Parathyroid adenoma (tissue), 2 donors: ENCODE measurements around the gene UCHL3.

Experiments
- H2AFZ ChIP-seq: fragments of 300-600 bp; sonication (generic); one replicate; pipeline ENCODE4 v1.7.0; 2017; ENCODE audit warnings: antibody characterized with exemption, mild to moderate bottlenecking
- H3K27ac ChIP-seq: fragments of 300-600 bp; sonication (generic); one replicate; pipeline ENCODE4 v1.7.0; 2017
- H3K27me3 ChIP-seq: fragments of 300-600 bp; sonication (generic); one replicate; pipeline ENCODE4 v1.7.0; 2017; ENCODE audit warnings: low read length; ENCODE audit not compliant: control insufficient read depth, insufficient read depth
- H3K36me3 ChIP-seq: fragments of 300-600 bp; sonication (generic); one replicate; pipeline ENCODE4 v1.7.0; 2017; ENCODE audit warnings: low read length; ENCODE audit not compliant: control insufficient read depth, insufficient read depth
- H3K4me1 ChIP-seq: fragments of 300-600 bp; sonication (generic); one replicate; pipeline ENCODE4 v1.7.0; 2017; ENCODE audit warnings: control low read depth
- H3K4me2 ChIP-seq: fragments of 300-600 bp; sonication (generic); one replicate; pipeline ENCODE4 v1.7.0; 2017; ENCODE audit warnings: low read length
- H3K4me3 ChIP-seq: fragments of 300-600 bp; sonication (generic); one replicate; pipeline ENCODE4 v1.7.0; 2017; ENCODE audit warnings: low read depth, low read length
- H3K79me2 ChIP-seq: fragments of 300-600 bp; sonication (generic); one replicate; pipeline ENCODE4 v1.7.0; 2017; ENCODE audit warnings: control low read depth
- H3K9ac ChIP-seq: fragments of 300-600 bp; sonication (generic); one replicate; pipeline ENCODE4 v1.7.0; 2017; ENCODE audit warnings: mild to moderate bottlenecking
- H3K9me3 ChIP-seq: fragments of 300-600 bp; sonication (generic); one replicate; pipeline ENCODE4 v1.7.0; 2017; ENCODE audit warnings: low read length; ENCODE audit not compliant: control insufficient read depth
- TF ChIP-seq, protein P1 (sequence below): fragments of 300-600 bp; sonication (generic); IDR thresholded peaks from one replicate; pipeline ENCODE4 v1.7.0; 2017; ENCODE audit warnings: antibody characterized with exemption, mild to moderate bottlenecking
- donor health status: primary hyperparathyroidism.

The UCHL3 gene

GRCh38 chr13:75587679-75588078 lies 38.1 kb downstream of the UCHL3 start:
- TF ChIP-seq, protein P1, sequence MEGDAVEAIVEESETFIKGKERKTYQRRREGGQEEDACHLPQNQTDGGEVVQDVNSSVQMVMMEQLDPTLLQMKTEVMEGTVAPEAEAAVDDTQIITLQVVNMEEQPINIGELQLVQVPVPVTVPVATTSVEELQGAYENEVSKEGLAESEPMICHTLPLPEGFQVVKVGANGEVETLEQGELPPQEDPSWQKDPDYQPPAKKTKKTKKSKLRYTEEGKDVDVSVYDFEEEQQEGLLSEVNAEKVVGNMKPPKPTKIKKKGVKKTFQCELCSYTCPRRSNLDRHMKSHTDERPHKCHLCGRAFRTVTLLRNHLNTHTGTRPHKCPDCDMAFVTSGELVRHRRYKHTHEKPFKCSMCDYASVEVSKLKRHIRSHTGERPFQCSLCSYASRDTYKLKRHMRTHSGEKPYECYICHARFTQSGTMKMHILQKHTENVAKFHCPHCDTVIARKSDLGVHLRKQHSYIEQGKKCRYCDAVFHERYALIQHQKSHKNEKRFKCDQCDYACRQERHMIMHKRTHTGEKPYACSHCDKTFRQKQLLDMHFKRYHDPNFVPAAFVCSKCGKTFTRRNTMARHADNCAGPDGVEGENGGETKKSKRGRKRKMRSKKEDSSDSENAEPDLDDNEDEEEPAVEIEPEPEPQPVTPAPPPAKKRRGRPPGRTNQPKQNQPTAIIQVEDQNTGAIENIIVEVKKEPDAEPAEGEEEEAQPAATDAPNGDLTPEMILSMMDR = no peak

GRCh38 chr13:75596657-75597182 lies 47.1 kb downstream of the UCHL3 start:
- H3K4me2 ChIP-seq = no peak overlapping the region
- H3K9me3 ChIP-seq = no peaks in the 10 kb centered on the region
- H3K27ac ChIP-seq = no peak overlapping the region
- H3K36me3 ChIP-seq = no peaks in the 10 kb centered on the region
- TF ChIP-seq, protein P1 = no peak
- H3K4me3 ChIP-seq = no peak overlapping the region
- no peak overlapping the region for H3K9ac ChIP-seq
- H3K27me3 ChIP-seq = no peaks in the 10 kb centered on the region
- no peaks in the 10 kb centered on the region for H3K79me2 ChIP-seq
- no peaks in the 10 kb centered on the region for H3K4me1 ChIP-seq
- H2AFZ ChIP-seq = no peak overlapping the region

More at GRCh38 chr13:75587679-75588078, 38.1 kb downstream of the UCHL3 start:
- Histone ChIP-seq H3K9ac (no peak overlapping the region), H3K27me3 (no peaks in the 10 kb centered on the region), H3K27ac (no peak overlapping the region), H3K79me2 (no peaks in the 10 kb centered on the region), H3K36me3 (no peaks in the 10 kb centered on the region), H3K4me1 (no peaks in the 10 kb centered on the region), H3K4me2 (no peak overlapping the region), H3K9me3 (no peaks in the 10 kb centered on the region), H3K4me3 (no peak overlapping the region), H2AFZ (no peak overlapping the region)

- Histone ChIP-seq H3K27ac (no peak overlapping the region), H2AFZ (no peak overlapping the region), H3K9ac (no peak overlapping the region), H3K4me3 (no peak overlapping the region), H3K27me3 (no peaks in the 10 kb centered on the region), H3K4me1 (no peaks in the 10 kb centered on the region), H3K79me2 (no peaks in the 10 kb centered on the region), H3K4me2 (no peak overlapping the region), H3K9me3 (no peaks in the 10 kb centered on the region), H3K36me3 (no peaks in the 10 kb centered on the region)
- TF ChIP-seq, protein P1 = no peak
Measured at GRCh38 chr13:75600371-75600770, 50.8 kb downstream of the UCHL3 start.

DNA sequence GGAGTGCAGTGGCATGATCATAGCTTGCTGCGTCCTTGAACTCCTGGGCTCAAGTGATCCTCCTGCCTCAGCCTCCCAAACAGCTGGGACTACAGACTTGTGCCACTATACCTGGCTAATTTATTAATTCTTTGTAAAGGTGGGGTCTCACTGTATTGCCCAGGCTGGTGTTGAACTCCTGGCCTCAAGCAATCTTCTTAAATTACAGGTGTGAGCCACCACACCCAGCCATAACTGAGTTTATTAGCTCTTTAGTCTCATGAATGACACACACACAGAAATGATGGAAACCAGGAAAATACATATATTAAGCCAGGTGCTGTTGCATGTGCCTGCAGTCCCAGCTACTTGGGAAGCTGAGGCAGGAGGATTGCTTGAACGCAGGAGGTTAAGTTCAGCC lies 53.4 kb downstream of the UCHL3 start:
- TF ChIP-seq, protein P1 = no peak
- no peaks in the 10 kb centered on the region for H3K79me2 ChIP-seq

DNA sequence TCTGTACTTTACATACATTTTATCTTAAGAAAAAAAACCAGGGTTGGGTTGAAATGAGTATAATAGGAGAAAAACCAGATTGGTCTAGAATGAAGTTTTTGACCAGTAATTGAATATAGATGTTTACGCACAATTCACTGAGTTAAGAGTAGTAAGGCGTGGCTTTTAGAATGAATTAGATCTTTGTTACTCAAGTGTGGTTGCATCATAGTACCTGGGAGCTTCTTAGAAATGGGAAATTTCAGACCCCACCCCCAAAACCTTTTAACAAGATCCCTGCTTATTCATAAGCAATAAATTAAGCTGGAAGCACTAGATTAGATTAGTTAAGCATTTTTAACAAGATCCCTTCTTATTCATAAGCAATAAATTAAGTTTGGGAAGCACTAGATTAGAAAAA lies 57.9 kb downstream of the UCHL3 start:
- H2AFZ ChIP-seq = no peak overlapping the region
- H3K36me3 ChIP-seq = no peaks in the 10 kb centered on the region
- TF ChIP-seq, protein P1 = no peak
- H3K9ac ChIP-seq = no peak overlapping the region
- H3K27ac ChIP-seq = no peak overlapping the region
- H3K79me2 ChIP-seq = no peaks in the 10 kb centered on the region
- no peaks in the 10 kb centered on the region for H3K9me3 ChIP-seq
- no peaks in the 10 kb centered on the region for H3K4me1 ChIP-seq
- no peaks in the 10 kb centered on the region for H3K27me3 ChIP-seq
- H3K4me3 ChIP-seq = no peak overlapping the region
- H3K4me2 ChIP-seq = no peak overlapping the region

More for the DNA sequence above, 53.4 kb downstream of the UCHL3 start:
- Histone ChIP-seq H2AFZ (no peak overlapping the region), H3K4me3 (no peak overlapping the region), H3K9ac (no peak overlapping the region), H3K27me3 (no peaks in the 10 kb centered on the region), H3K4me1 (no peaks in the 10 kb centered on the region), H3K4me2 (no peak overlapping the region), H3K9me3 (no peaks in the 10 kb centered on the region), H3K36me3 (no peaks in the 10 kb centered on the region), H3K27ac (no peak overlapping the region)
